HG03378 (cell line): ENCODE measurements around the gene CARF.
"Not testable (repeated sequence)": the region's sequence is repeated elsewhere in the genome, so short reads cannot be mapped to it uniquely, and the experiment has no call there.

Source experiments
- ATAC-seq: cut with Tn5 transposase; IDR thresholded peaks from one replicate; pipeline ENCODE4 v1.9.1; 2021; ENCODE audit warnings: mild to moderate bottlenecking, moderate library complexity; ENCODE audit not compliant: unreplicated experiment

The CARF gene, protein sequence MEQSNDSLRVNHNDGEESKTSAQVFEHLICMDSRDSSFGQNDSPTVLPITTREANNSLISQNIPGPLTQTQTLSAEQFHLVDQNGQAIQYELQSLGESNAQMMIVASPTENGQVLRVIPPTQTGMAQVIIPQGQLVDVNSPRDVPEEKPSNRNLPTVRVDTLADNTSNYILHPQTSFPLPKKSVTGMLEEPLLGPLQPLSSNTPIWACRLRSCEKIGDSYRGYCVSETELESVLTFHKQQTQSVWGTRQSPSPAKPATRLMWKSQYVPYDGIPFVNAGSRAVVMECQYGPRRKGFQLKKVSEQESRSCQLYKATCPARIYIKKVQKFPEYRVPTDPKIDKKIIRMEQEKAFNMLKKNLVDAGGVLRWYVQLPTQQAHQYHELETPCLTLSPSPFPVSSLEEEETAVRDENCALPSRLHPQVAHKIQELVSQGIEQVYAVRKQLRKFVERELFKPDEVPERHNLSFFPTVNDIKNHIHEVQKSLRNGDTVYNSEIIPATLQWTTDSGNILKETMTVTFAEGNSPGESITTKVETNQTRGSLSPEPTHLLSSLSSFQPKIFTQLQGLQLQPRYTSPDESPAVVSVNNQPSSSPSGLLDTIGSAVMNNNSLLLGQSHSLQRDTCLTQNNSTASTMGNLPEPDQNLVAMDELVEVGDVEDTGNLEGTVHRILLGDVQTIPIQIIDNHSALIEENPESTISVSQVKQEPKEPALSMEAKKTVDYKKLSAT

DNA sequence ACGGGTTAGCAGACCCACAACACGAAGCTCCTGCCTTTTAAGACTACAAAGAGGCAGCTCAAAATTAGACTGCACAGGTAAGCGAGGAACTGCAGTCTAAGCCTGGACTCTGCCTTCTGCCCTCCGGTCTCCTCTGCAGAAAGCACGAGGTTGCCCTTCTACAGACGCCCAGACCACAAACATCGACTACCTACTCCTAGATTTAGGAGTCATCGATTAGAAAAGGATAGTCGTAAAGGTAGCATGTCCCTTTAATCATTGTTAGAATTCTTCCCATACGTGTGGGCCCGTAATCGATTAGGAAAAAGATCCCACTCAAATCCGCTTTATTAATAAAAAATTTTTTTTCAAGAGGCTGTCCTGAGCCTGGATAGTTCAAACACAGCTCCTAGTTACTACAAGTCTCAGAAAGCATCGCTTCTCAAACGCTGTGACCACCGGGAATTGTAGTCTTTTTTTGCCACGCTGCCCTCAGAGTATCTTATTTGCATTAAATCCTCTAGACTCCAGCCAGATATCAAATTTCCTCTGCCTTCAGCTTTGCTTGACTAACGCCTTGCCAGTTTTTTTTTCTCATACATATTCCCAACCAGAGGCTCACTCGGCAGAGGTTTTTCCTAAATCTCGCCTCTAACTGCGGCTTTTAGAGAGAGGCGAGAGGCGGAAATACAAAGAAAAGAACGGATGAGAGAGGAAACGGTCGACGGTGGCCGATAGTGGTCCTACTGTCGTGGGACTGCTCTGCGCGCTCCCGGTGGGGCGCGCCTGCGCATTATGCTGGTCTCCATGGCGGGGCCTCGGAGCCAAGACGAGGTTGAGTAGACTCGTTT lies at the start of gene CARF, which contains the start of gene WDR12:
Gene CARF, plus strand, starts transcription at position 764 of the 830 bp plus-strand sequence. CDS start 29,628 bp downstream, outside the sequence.
Gene WDR12, minus strand, starts transcription at position 162 of the 830 bp plus-strand sequence. CDS start 197 bp downstream, outside the sequence.
- ATAC-seq: peak; percentile 74

GRCh38 chr2:202870431-202871299 lies 41.4 kb upstream of the CARF start:
- ATAC-seq: peak; percentile 73

GRCh38 chr2:202871300-202872141 lies 40.6 kb upstream of the CARF start, which contains the start of gene ICA1L:
ICA1L (minus strand) TSS chr2:202871766; CDS start chr2:202829009, 42,757 bp downstream.
- peak; percentile 31 for ATAC-seq

- no peak for ATAC-seq
Measured at GRCh38 chr2:202877699-202878098, 34.4 kb upstream of the CARF start.

- no peak for ATAC-seq
Measured at GRCh38 chr2:202881570-202881969, 30.5 kb upstream of the CARF start.

GRCh38 chr2:202883987-202884675 lies 27.9 kb upstream of the CARF start:
- ATAC-seq: no peak

GRCh38 chr2:202885190-202885589 lies 26.9 kb upstream of the CARF start:
- no peak for ATAC-seq

- ATAC-seq: not testable (repeated sequence)
Measured at GRCh38 chr2:202905507-202905906, 6.6 kb upstream of the CARF start.

GRCh38 chr2:202908186-202908585 lies 3.9 kb upstream of the CARF start:
- no peak for ATAC-seq

DNA sequence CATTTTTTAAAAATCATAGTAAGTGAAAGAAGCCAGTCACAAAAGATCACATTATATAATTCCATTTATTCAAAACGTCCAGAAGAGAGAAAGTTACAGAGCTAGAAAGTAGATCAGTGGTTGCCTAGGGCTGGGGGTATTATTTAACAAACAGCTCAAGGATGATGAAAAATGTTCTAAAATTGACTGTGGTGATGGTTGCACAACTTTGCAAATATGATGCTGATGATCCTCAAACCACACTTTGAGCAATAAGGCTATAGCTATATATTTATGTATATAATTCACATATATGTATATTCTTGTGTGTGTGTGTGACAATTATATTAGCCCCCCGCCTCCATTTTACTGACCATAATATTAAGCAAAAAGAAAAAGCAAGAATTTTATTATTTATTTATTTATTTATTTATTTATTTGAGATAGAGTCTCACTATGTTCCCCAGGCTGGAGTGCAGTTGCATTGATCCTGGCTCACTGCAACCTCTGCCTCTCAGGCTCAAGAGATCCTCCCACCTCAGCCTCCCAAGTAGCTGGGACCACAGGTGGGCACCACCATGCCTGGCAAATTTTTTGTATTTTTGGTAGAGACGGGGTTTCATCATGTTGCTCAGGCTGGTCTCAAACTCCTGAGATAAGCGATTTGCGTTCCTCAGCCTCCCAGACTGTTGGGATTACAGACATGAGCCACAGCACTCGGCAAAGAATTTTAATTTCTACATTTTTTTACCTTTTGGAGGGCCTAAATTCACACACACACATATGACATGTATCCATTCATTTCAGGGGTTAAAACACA lies 2.5 kb upstream of the CARF start:
- ATAC-seq: no peak

DNA sequence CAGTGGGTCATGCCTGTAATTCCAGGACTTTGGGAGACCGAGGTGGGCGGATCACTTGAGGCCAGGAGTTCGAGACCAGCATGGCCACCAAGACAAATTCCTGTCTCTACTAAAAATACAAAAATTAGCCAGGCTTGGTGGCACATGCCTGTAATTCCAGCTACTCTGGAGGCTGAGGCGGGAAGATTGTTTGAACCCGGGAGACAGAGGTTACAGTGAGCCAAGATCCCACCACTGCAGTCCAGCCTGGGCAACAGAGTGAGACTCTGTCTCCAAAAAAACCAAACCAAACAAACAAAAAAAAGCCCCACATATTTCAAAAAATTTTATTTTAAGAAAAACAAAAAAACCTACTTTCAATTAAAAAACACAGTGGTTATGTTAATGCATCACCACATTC lies 1.8 kb upstream of the CARF start:
- not testable (repeated sequence) for ATAC-seq

- no peak for ATAC-seq
Measured at GRCh38 chr2:202910698-202911097, 1.4 kb upstream of the CARF start.

DNA sequence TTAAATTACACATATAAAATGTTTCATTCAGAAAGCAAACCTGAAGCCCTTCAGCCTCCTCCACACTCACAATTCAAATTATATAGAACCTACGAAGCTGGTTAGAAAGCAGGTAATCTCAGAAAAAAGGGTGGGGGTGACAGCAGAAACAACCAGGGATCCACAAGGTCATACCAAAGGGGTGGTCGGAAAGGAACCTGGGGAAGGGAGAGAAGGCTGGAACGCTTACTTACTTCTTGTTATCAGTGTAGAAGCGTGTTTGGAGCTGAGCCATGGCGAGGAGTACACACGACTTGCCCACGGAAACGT lies 918 bp upstream of the CARF start:
- ATAC-seq: no peak

DNA sequence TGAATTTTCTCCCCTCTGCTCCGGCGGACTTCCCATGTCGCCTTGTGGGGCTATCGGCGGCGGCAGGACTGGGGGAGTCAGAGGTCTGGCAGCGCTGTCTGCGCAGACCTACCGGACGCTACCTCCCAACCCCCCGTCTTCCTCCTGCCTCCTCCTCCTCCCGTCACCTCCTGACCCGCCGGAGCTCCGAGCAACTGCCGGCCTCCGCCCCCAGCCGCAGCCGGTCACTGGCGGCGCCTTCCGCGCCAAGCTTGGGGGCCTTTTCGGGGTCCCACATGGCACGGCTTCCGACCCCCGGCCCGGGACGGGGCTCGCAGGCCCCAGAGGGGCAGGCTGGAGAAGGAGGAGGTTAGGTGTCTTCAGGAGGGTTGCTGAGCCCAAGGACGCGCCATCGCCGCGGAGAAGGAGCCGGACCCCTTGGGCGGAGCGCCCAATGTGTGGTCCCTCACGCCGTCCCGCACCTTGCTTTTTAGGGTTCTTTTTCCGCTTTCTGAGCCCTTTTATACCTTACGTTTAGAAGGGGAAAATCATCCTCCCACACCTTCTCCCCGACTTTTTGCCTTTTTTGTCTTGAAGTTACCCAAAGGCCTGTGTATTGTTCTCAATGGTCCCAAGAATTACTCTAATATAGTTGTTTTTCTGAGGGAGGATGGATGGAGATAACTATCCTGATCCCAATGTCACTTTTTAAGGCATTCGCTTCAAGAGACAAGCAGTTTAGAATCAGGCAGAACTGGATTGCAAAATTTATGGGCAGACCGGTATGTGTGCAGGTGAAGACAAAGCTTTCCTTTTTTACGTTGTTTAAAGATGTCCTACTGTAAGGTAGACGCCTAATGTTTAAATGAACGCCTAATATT lies 497 bp downstream of the CARF start:
- ATAC-seq: peak; percentile 39

DNA sequence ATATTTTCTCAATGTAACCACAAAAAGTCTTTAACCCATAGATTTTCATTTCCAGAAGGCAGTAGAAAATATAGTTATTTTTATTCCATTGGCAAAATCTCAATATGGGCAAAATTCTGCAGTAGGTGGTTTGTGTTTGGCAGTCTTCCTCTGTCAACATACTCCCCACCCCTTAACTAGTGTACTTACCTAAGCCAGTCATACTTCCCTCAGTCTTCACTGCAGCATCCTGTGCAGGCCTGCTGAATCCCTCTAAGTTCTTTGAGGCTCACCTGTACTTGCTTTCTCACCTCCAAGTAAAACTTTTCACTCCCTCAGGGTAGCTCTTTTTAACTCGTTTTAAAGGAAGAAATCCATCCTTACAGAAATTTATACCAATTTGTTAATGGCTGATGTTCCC lies 6.8 kb downstream of the CARF start:
- no peak for ATAC-seq

DNA sequence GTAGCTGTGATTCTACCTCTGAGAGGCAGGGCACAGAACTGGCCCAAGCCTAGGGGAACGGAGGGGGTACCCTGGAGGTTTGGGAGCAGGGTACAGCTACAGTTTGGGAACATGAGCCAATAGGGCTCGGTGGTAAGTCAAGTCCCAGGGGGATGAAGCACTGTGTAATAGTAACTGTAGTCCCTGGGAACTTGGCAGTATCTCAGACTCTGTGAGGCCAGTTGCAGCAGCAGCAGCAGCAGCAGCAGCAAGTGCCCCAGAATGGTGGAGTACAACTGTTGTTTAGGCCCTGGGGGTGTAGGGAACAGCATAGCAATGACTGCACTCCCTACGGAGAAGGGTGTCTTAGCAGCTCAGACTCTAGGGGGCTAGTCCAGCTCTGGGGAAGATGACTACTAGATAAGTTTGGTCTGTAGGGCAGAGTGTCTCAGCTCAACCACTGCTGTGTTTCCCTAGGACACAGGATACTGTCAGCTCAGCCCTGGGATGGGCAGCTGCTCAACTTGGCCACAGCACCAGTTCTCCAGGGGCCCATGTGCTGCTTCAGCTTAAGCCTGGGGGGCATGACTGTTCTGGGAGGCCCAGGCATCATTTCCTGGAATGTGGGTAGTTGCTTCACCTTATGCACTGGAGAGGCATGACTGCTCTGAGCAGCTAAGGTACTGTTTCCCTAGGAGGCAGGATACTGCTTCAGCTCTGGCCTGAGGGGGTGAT lies 20.5 kb downstream of the CARF start:
- no peak for ATAC-seq
